Transverse colon (tissue), 4 donors: ENCODE results near the gene SERGEF. TPM values are rescaled to one million over a fixed set of nuclear protein-coding genes. Genes with fewer than 3 reads are reported as not detected.

ENCODE experiments used
- DNase-seq: peaks from one replicate; pipeline ENCODE4 v3.0.0-alpha.2; 2019
- H3K27ac ChIP-seq, 4 donors: fragments of 200-600 bp; sonication (generic); 2 replicates each; pipeline ENCODE4 v1.5.1; 2016 to 2018; ENCODE audit warnings: inconsistent platforms in 4 of 4
- H3K27me3 ChIP-seq: fragments of 200-600 bp; sonication (generic); 2 replicates; pipeline ENCODE4 v1.5.1; 2017; ENCODE audit warnings: inconsistent platforms
- H3K36me3 ChIP-seq, 4 donors: fragments of 200-600 bp; sonication (generic); 2 replicates each; pipeline ENCODE4 v1.5.1; 2017 to 2019; ENCODE audit warnings: inconsistent platforms in 4 of 4
- H3K4me1 ChIP-seq, 4 donors: fragments of 200-600 bp; sonication (generic); 2 replicates each; pipeline ENCODE4 v1.5.1; 2017 to 2020; ENCODE audit warnings: inconsistent platforms in 4 of 4
- H3K4me3 ChIP-seq, 4 donors: fragments of 200-600 bp; sonication (generic); 1 replicate in 1 of 4; 2 replicates in 3 of 4; pipeline versions ENCODE4 v1.5.1 to v1.6.1; 2017 to 2019; ENCODE audit warnings: inconsistent platforms in 4 of 4
- H3K9me3 ChIP-seq, 2 donors: fragments of 200-600 bp; sonication (generic); 2 replicates each; pipeline ENCODE4 v1.5.1; 2017 to 2019; ENCODE audit warnings: inconsistent platforms in 2 of 2
- CTCF ChIP-seq, 5 experiments: fragments of 200-600 bp in 3 of 5; fragments of 450-650 bp in 2 of 5; sonication (generic) in 3 of 5; IDR thresholded peaks; 1 replicate in 2 of 5; 2 replicates in 3 of 5; pipeline ENCODE4 v1.5.1; 2016 to 2017; ENCODE audit warnings: antibody characterized with exemption in 5 of 5, inconsistent platforms in 3 of 5, mild to moderate bottlenecking in 2 of 5, moderate library complexity in 1 of 5
- EP300 ChIP-seq: sonication (generic); formaldehyde crosslinking; IDR thresholded peaks from one replicate; pipeline ENCODE4 v1.6.1; 2017; ENCODE audit warnings: antibody characterized with exemption, low read depth
- POLR2A ChIP-seq: fragments of 450-650 bp; IDR thresholded peaks from one replicate; pipeline ENCODE4 v1.6.1; 2016; ENCODE audit warnings: antibody characterized with exemption, mild to moderate bottlenecking, moderate library complexity
- POLR2AphosphoS5 ChIP-seq, 3 donors: sonication (generic); formaldehyde crosslinking; IDR thresholded peaks; one replicate each; pipeline ENCODE4 v1.6.1; 2016; ENCODE audit warnings: antibody characterized with exemption in 3 of 3
- WGBS, 2 donors: methylation state at CpG; one replicate each; pipeline ENCODE4 v1.1.5; 2018; ENCODE audit warnings: low coverage in 1 of 2; 5-methylcytosine and 5-hydroxymethylcytosine counted together
- in situ Hi-C, 4 donors: fragments of 200-750 bp; cut with MboI; loops; one replicate each; pipeline versions ENCODE4 v1.15.0 to v1.15.1; 2017; ENCODE audit warnings: low sequenced_read_pairs in 3 of 4, low pct_ligation_motif_present in 1 of 4, low pct_unique_long_range_greater_than_20kb in 1 of 4
- intact Hi-C: fragments of 100-400 bp; cut with DNase I; formaldehyde crosslinking; loops from one replicate; pipeline ENCODE4 v1.15.1; 2023; ENCODE audit warnings: low total_unique reads
- total RNA-seq, 4 donors: library from RNA; depleted of rRNA; stranded (reverse); fragments of >200 nt; gene quantifications; one replicate each; pipeline ENCODE4 v1.1.0, GENCODE V29; 2016

The SERGEF gene
- total RNA-seq, 4 donors from 2014 or later = 11.6 to 28.9 (median 19.1) TPM

GRCh38 chr11:17831883-17832282 lies 181.0 kb downstream of the SERGEF start:
- WGBS, 2 donors = 94 to 100% methylated on average over 2 to 3 of the region's 3 CpGs
- in situ Hi-C loops (no loop called here), intact Hi-C loops (no loop called here)
- H3K27me3 ChIP-seq = no peaks in the 10 kb centered on the region
- TF ChIP-seq POLR2A (no peak), EP300 (no peak), POLR2AphosphoS5 (IDR thresholded peaks at IDR 0.05) (no peak), CTCF (IDR thresholded peaks at IDR 0.05) (no peak)
- no peaks in the 10 kb centered on the region for H3K4me1 ChIP-seq
- no peak for DNase-seq
- no peaks in the 10 kb centered on the region for H3K36me3 ChIP-seq
- no peak overlapping the region for H3K27ac ChIP-seq
- H3K4me3 ChIP-seq = no peak overlapping the region
- no peaks in the 10 kb centered on the region for H3K9me3 ChIP-seq

- in situ Hi-C loops (no loop called here), intact Hi-C loops (no loop called here)
- no peaks in the 10 kb centered on the region for H3K27me3 ChIP-seq
- DNase-seq = no peak
- no peaks in the 10 kb centered on the region for H3K36me3 ChIP-seq
- WGBS, 2 donors = 91% methylated on average over 1 of the region's 1 CpG; no CpG with 5 or more reads in 1 of the 2 donors
- no peak overlapping the region for H3K27ac ChIP-seq
- H3K4me3 ChIP-seq = no peak overlapping the region
- H3K4me1 ChIP-seq = no peaks in the 10 kb centered on the region
- no peak for TF ChIP-seq POLR2AphosphoS5 (IDR thresholded peaks at IDR 0.05)
- TF ChIP-seq CTCF (IDR thresholded peaks at IDR 0.05) = no peak
- TF ChIP-seq POLR2A = no peak
- no peaks in the 10 kb centered on the region for H3K9me3 ChIP-seq
These were observed 181.6 kb downstream of the SERGEF start for GRCh38 chr11:17831228-17831627.

GRCh38 chr11:17828311-17828751 lies 184.5 kb downstream of the SERGEF start:
- peak; percentile 19 for DNase-seq
- TF ChIP-seq CTCF (IDR thresholded peaks at IDR 0.05) (no peak), POLR2A (no peak), POLR2AphosphoS5 (IDR thresholded peaks at IDR 0.05) (peak; percentile 43 to 65 (median 57)), EP300 (no peak)
- in situ Hi-C loops (no loop called here), intact Hi-C loops (no loop called here)
- Histone ChIP-seq H3K4me3 (no peak overlapping the region), H3K4me1 (no peaks in the 10 kb centered on the region), H3K36me3 (no peaks in the 10 kb centered on the region), H3K9me3 (no peaks in the 10 kb centered on the region), H3K27ac (peak overlapping the region in 2 of 4 donors; percentile 22 to 25), H3K27me3 (no peaks in the 10 kb centered on the region)
- 67 to 82% methylated on average over 3 to 9 of the region's 9 CpGs for WGBS, 2 donors

GRCh38 chr11:17827006-17827405 lies 185.8 kb downstream of the SERGEF start:
- Histone ChIP-seq H3K27ac (no peak overlapping the region), H3K4me1 (peaks cover 0 to 10% (median 2%) of the 10 kb centered on the region in 4 donors), H3K9me3 (no peaks in the 10 kb centered on the region), H3K27me3 (no peaks in the 10 kb centered on the region), H3K4me3 (no peak overlapping the region), H3K36me3 (no peaks in the 10 kb centered on the region)
- in situ Hi-C loops = no loop called here
- TF ChIP-seq CTCF (IDR thresholded peaks at IDR 0.05) (peak in 1 of 5 experiments; percentile 13), EP300 (no peak), POLR2AphosphoS5 (IDR thresholded peaks at IDR 0.05) (no peak), POLR2A (no peak)
- DNase-seq = no peak
- intact Hi-C loops = no loop called here
- 97 to 100% methylated on average over 4 to 5 of the region's 5 CpGs for WGBS, 2 donors
